ENCODE results near the gene SLC4A1.

DNA sequence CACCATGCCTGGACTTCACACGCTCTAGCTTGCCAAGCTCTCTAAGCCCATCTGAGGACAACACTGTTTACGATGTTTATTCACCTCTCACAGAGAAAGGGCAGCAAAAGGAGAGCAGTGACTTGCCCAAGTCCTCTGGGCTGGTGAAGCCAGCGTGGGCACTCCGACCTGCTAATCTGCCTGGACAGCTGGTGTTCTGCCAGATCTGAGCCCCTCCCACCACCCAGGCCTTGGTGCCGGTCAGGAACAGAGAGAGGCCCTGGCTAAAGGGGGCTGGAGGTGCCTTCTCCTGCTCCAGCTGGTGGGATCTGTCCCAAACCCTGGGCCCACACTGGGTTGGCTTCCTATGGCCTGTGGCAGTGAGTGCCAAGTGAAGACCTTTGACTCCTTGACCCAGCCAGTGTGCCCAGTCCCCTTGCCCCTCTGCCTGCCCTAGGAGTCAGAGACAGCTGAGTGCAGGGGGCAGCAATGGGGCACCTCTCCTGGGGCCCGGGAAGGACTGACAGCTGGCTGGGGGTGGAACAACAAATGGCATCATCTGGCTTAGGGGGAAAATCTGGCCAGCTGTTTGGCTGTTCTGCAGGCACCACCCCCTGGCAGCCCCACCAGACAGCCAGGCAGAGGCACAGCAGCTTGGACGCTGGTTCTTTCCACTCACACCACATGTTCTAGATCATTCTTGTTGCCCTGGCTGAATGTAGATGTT lies 1.8 kb upstream of the SLC4A1 start:
- TF ChIP-seq SRF (IDR thresholded peaks at IDR 0.05; ENCODE audit: low read depth) (no peak), RAD21 (IDR thresholded peaks at IDR 0.05; ENCODE audit: low read depth) (no peak), JUND (IDR thresholded peaks at IDR 0.05) (no peak), ZNF274 (IDR thresholded peaks at IDR 0.05; ENCODE audit: low read depth, low read length) (no peak), TCF7L2 (IDR thresholded peaks at IDR 0.05; ENCODE audit: borderline replicate concordance, extremely low read depth, insufficient read depth, insufficient read length) (no peak), EZH2 (IDR thresholded peaks at IDR 0.05) (no peak), POLR2AphosphoS5 (IDR thresholded peaks at IDR 0.05; ENCODE audit: low read depth, low read length) (no peak), EZH2phosphoT487 (IDR thresholded peaks at IDR 0.05; ENCODE audit: borderline replicate concordance) (no peak), POLR2A (IDR thresholded peaks at IDR 0.05; ENCODE audit: borderline replicate concordance, extremely low read depth, insufficient read depth, insufficient read length) (no peak), SIN3A (IDR thresholded peaks at IDR 0.05; ENCODE audit: low read depth) (no peak)
- TF ChIP-seq, protein P1, sequence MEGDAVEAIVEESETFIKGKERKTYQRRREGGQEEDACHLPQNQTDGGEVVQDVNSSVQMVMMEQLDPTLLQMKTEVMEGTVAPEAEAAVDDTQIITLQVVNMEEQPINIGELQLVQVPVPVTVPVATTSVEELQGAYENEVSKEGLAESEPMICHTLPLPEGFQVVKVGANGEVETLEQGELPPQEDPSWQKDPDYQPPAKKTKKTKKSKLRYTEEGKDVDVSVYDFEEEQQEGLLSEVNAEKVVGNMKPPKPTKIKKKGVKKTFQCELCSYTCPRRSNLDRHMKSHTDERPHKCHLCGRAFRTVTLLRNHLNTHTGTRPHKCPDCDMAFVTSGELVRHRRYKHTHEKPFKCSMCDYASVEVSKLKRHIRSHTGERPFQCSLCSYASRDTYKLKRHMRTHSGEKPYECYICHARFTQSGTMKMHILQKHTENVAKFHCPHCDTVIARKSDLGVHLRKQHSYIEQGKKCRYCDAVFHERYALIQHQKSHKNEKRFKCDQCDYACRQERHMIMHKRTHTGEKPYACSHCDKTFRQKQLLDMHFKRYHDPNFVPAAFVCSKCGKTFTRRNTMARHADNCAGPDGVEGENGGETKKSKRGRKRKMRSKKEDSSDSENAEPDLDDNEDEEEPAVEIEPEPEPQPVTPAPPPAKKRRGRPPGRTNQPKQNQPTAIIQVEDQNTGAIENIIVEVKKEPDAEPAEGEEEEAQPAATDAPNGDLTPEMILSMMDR (IDR thresholded peaks at IDR 0.05 in 2 of 3, conservative IDR thresholded peaks at IDR 0.05 in 1 of 3; ENCODE audit: borderline replicate concordance in 1 of 3, insufficient read depth in 1 of 3, low read depth in 2 of 3, low read length in 2 of 3) = no peak
- TF ChIP-seq, protein P2, sequence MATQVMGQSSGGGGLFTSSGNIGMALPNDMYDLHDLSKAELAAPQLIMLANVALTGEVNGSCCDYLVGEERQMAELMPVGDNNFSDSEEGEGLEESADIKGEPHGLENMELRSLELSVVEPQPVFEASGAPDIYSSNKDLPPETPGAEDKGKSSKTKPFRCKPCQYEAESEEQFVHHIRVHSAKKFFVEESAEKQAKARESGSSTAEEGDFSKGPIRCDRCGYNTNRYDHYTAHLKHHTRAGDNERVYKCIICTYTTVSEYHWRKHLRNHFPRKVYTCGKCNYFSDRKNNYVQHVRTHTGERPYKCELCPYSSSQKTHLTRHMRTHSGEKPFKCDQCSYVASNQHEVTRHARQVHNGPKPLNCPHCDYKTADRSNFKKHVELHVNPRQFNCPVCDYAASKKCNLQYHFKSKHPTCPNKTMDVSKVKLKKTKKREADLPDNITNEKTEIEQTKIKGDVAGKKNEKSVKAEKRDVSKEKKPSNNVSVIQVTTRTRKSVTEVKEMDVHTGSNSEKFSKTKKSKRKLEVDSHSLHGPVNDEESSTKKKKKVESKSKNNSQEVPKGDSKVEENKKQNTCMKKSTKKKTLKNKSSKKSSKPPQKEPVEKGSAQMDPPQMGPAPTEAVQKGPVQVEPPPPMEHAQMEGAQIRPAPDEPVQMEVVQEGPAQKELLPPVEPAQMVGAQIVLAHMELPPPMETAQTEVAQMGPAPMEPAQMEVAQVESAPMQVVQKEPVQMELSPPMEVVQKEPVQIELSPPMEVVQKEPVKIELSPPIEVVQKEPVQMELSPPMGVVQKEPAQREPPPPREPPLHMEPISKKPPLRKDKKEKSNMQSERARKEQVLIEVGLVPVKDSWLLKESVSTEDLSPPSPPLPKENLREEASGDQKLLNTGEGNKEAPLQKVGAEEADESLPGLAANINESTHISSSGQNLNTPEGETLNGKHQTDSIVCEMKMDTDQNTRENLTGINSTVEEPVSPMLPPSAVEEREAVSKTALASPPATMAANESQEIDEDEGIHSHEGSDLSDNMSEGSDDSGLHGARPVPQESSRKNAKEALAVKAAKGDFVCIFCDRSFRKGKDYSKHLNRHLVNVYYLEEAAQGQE (IDR thresholded peaks at IDR 0.05; ENCODE audit: low read depth) = no peak
- TF ChIP-seq, protein P3, sequence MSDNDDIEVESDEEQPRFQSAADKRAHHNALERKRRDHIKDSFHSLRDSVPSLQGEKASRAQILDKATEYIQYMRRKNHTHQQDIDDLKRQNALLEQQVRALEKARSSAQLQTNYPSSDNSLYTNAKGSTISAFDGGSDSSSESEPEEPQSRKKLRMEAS (IDR thresholded peaks at IDR 0.05) = no peak
